Measurements from ENCODE around the gene DGKA. TPM values are rescaled to one million over a fixed set of nuclear protein-coding genes. Genes with fewer than 3 reads are reported as not detected.

The DGKA gene
- total RNA-seq = 10 to 100 TPM; 26.0 to 57.0 (median 37.9) TPM

DNA sequence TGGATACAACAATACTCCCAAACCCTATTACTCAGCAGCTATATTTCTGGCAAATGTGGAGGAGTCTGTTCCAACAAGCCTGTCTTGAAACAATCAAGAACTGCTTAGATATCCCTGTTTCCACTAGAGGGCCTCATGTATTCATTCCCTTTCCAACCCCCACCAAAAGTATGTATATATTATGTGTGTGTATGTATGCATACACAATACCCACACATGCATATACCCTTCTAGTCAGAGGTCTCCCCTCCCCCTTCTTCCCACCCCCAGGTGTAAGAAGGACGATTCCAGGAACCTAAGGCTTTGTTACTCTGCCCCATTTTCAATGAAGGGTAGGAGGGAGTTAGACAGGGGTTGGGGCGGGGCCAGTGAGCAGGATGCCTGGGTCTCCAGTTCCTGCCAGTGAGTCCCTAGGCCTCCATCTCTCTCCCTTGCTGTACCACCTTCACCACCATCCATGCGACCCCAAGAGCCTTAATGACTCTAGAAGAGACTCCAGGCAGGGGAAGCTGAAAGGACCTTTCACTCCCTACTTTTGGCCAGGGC, at the start of gene DGKA:
Gene DGKA, plus strand, starts transcription at position 392 of the 546 bp plus-strand sequence. CDS start 5,342 bp downstream, outside the sequence.
- TF ChIP-seq, protein P1, sequence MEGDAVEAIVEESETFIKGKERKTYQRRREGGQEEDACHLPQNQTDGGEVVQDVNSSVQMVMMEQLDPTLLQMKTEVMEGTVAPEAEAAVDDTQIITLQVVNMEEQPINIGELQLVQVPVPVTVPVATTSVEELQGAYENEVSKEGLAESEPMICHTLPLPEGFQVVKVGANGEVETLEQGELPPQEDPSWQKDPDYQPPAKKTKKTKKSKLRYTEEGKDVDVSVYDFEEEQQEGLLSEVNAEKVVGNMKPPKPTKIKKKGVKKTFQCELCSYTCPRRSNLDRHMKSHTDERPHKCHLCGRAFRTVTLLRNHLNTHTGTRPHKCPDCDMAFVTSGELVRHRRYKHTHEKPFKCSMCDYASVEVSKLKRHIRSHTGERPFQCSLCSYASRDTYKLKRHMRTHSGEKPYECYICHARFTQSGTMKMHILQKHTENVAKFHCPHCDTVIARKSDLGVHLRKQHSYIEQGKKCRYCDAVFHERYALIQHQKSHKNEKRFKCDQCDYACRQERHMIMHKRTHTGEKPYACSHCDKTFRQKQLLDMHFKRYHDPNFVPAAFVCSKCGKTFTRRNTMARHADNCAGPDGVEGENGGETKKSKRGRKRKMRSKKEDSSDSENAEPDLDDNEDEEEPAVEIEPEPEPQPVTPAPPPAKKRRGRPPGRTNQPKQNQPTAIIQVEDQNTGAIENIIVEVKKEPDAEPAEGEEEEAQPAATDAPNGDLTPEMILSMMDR (IDR thresholded peaks at IDR 0.05) = no peak
- ATAC-seq (ENCODE audit: low FRiP score) (peak; percentile 21), DNase-seq (ENCODE audit: low spot score) (no peak)

GRCh38 chr12:55885113-55885512, 45.8 kb upstream of the DGKA start:
- ATAC-seq (ENCODE audit: low FRiP score) (no peak), DNase-seq (ENCODE audit: low spot score) (no peak)
- TF ChIP-seq, protein P1 (IDR thresholded peaks at IDR 0.05) = no peak

GRCh38 chr12:55891310-55891709, 39.7 kb upstream of the DGKA start:
- TF ChIP-seq, protein P1 (IDR thresholded peaks at IDR 0.05) = no peak
- ATAC-seq (ENCODE audit: low FRiP score) = no peak
- DNase-seq (ENCODE audit: low spot score) = no peak

DNA sequence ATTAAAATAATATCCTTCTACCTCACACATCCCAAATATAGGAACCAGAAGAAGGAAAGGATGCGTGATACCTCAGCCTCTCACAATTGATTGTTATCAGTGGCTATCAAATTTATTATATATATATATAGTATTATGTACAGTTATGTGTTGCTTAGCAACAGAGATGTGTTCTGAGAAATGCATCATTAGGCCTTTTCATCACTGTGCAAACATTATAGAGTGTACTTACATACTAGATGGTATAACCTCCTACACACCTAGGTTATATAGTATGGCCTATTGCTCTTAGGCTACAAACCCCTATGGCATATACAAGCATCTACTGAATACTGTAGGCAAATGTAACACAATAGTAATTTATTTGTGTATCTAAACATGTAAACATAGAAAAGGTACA, 37.2 kb upstream of the DGKA start:
- TF ChIP-seq, protein P1 (IDR thresholded peaks at IDR 0.05) = no peak
- ATAC-seq (ENCODE audit: low FRiP score) = no peak
- no peak for DNase-seq (ENCODE audit: low spot score)

DNA sequence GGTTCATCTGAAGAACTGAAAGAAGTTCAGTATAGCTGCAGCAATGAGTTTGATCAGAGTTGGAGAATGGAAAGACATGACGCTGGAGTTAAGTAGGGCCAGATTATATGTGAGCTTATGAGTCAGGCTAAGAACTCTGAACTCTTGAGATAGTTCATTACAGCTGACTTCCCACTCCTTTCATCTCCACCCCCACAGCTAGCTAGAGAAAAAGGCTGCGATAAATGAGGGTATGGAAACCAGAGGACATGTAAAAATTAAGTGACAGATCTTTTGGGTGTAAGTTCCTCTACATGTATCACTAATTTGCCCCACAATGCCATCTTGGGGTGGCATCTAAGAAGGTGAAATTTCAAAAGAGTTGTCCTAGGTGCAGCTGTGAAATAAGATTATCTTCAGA, 31.9 kb upstream of the DGKA start:
- DNase-seq (ENCODE audit: low spot score) (no peak), ATAC-seq (ENCODE audit: low FRiP score) (no peak)
- TF ChIP-seq, protein P1 (IDR thresholded peaks at IDR 0.05) = no peak

DNA sequence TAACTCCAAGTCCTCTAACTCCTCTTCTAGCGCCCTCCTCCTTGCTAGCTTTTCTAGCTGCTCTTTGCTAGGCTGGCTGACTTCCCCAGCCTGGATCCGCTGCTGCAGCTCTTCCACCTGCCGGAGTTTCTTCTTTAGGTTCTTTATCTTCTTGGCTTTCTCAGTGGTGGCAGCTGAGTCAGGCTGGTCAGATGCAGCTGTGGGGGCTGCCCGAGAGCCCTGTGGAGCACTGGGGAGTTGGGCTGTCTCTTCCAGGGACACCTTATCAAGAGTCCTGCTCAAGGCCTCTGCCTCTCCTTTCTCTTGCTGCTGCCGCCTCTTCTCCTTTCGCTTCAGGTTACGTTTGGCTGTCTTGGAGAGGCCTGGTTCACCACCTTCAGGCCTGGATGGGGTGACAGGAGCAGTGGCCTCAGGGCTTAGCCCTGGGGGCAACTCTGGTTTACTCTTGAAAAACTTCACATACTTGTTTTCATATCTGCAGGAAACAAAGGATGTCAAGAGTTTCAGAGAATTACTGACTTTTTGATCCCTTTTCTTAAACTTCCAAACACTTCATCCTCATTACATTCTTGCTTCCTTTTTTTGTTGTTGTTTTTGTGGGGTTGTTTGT, 29.0 kb upstream of the DGKA start:
- TF ChIP-seq, protein P1 (IDR thresholded peaks at IDR 0.05) = no peak
- DNase-seq (ENCODE audit: low spot score) (no peak), ATAC-seq (ENCODE audit: low FRiP score) (no peak)

- DNase-seq (ENCODE audit: low spot score) = no peak
- TF ChIP-seq, protein P1 (IDR thresholded peaks at IDR 0.05) = no peak
- ATAC-seq (ENCODE audit: low FRiP score) = no peak
These were observed 24.9 kb upstream of the DGKA start for GRCh38 chr12:55906056-55906455.
